HG02610 (cell line): ENCODE measurements around the gene HIBCH.
"Not testable (repeated sequence)": the region's sequence is repeated elsewhere in the genome, so short reads cannot be mapped to it uniquely, and the experiment has no call there.

ENCODE experiments used
- ATAC-seq: cut with Tn5 transposase; IDR thresholded peaks from one replicate; pipeline ENCODE4 v1.9.1; 2021; ENCODE audit warnings: mild to moderate bottlenecking, moderate library complexity; ENCODE audit not compliant: unreplicated experiment

Gene HIBCH, protein sequence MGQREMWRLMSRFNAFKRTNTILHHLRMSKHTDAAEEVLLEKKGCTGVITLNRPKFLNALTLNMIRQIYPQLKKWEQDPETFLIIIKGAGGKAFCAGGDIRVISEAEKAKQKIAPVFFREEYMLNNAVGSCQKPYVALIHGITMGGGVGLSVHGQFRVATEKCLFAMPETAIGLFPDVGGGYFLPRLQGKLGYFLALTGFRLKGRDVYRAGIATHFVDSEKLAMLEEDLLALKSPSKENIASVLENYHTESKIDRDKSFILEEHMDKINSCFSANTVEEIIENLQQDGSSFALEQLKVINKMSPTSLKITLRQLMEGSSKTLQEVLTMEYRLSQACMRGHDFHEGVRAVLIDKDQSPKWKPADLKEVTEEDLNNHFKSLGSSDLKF

DNA sequence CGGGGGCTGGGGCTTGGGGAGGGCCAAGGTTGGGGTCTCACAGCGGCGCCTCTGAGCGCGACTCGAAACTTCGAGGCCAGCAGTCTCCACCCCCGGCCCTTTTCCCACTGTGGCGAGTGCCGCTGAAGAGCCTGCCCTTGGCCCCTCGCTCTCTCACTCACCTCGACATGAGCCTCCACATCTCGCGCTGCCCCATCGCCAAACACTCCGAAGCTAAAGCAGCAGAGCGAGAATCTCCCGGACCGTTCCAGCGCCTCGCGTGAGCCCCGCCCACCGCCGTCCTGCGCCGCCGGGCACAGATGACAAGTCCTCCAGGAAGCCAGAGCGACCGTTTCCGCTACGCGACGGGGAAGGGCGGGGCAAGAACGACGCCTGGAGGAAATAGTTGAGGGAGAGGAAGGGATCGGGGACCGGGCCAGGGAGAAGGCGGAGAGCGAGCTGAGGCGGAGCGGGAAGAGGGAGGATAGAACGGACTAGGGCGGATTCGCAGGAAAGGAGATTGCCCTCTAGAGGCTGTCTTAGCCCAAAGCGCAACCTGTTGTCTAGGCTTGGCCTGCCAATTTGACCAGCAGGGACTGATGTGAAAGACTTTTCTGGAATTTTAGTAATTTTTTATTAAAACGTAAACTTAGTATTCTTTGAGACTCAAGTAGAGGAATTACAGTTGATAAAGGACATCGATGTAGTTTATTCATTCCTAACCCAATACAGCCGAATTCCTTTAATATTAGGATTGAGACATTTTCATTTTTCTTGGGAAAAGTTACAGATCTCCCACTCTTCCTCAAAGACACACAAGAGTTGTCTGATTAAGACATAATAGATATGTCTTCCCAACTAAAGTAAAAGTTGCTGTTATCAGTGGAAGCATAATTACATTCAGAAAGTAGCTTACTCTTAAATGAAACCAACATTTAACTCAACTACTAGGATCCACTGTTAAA is at the start of gene HIBCH:
HIBCH (minus strand) TSS at position 272 of the 944 bp plus-strand sequence; CDS start at position 196, 76 bp downstream.
- ATAC-seq: peak; percentile 96

DNA sequence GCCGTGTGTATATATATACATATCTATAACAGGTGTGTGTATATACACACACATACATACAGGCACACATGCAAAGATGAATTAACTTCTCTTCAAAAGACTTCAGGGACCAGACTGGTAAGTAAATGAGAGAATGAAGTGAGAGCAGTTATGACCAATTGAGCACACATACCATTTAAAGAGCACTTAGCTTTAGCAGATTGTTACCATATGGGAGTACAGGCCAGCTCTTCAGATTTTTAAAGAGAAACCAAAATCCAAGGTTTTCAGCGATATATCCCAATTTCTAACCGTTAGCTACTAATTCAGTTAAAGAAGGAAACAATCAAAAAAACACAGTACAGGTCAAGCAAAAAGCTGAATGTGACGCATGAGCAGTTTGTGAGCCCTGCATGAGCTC is 47.5 kb upstream of the HIBCH start:
- ATAC-seq: no peak

DNA sequence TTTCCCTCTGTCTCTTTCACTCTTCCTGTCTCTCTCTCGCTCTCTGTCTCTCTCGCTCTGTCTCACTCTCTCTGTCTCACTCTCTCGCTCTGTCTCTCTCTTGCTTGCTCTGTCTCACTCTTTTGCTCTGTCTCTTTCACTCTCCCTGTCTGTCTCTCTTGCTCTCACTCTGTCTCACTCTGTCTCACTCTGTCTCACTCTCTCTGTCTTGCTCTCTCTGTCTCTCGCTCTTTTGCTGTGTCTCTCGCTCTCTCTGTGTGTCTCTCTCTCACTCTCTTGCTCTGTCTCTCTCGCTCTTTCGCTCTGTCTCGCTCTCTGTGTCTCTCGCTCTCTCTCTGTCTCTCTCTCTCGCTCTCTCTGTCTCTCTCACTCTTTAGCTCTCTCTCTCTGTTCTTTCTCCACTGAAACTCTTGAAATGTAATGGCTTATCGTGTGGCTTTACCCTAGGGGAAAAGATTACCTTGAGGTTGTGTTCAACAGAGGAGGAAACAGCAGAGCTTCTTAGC is 46.7 kb upstream of the HIBCH start:
- ATAC-seq: no peak

DNA sequence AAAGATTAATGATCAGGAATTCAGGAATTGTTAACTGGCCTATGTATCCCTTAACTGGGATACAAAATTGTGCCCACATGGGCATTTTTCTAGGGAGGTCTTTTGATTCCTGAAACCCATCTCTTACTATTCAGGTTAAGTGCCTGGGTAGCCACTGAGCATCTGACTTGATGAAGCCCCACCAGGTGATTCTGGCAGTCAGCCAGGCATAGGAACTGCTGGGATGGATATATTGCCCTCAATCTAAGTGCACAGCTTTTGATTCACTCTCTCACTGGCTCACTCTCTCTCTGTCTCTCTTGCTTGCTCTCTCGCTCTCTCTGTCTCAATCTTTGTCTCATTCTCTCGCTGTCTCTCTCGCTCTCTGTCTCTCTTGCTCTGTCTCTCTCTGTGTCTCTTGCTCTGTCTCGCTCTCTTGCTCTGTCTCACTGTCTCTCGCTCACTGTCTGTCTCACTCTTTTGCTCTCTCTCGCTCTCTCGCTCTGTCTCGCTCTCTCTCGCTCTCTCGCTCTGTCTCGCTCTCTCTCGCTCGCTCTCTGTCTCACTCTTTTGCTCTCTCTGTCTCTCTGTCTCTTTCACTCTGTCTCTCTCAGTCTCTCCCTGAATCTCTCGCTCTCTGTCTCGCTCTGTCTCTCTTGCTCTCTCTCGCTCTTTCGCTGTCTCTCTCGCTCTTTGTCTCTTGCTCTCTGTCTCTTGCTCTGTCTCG is 46.0 kb upstream of the HIBCH start:
- ATAC-seq: no peak

DNA sequence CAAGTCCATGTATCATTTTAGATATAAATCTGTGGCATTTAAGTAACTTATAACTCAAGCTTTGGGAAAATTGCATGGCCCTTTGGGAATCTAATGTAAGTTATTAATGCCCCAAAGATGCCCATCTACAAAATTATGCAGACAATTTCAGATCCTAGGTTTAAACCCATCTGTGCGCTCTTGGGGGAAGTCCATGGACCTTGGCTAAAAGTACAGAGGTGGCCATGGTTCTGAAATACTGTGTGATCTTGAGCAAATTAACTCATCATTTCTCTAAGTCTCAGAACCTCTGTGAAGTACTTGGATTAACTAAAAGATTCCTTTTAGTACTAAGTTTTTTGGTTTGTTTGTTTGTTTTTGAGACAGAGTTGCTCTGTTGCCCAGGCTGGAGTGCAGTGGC is 43.3 kb upstream of the HIBCH start:
- ATAC-seq: no peak

DNA sequence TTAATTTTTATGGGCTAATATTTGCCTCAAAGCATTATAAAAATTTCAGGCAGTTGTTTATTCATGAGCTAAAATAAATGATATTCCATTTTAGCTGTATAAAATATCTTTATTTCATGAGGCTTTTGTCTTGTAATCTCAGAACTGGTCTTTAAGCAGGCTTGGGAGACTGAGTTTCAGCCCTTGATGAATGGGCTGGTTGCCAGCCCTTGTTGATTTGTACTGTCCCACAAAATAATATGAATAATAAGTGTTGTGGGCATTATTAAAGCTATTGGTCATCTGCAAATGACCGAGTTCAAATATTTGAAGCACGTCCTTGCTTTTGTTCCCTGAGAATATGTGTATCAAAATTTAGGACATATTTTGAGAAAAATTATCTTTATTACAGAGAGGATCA is 41.9 kb upstream of the HIBCH start:
- no peak for ATAC-seq

DNA sequence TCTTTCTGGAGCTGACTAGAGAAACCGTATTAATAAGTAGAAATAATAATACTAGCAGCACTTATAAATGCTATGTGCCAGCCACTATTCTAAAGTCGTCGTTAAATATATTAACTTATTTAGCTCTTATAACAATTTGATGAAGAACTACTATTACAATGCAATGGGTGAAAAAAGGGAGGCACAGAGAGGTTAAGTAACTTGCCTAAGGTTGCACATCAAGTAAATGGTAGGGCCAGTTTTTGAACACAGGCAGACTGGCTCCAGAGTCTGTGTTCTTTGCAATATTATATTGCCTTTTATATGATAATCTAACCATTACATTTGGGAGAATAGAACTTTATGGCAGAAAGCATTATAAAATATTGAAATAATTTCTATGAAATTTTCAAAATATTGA is 41.3 kb upstream of the HIBCH start:
- ATAC-seq: no peak

DNA sequence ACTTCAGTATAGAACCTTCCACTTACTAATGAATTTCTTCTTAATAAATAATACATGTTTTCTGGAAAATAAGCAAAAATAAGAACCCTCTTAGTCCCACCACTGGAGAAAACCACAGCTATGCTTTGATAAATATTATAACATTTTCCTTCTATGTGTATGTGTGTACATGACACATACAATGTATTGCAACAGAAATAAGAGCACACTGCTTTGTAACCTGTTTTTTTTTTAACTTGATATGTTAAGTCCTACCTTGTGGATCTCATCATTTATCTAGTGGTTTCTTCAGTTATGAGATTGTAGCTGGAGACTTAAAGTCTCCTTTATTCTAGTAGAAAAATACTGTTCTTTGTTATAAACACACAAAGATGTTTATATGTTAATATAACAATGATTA is 40.9 kb upstream of the HIBCH start:
- no peak for ATAC-seq

DNA sequence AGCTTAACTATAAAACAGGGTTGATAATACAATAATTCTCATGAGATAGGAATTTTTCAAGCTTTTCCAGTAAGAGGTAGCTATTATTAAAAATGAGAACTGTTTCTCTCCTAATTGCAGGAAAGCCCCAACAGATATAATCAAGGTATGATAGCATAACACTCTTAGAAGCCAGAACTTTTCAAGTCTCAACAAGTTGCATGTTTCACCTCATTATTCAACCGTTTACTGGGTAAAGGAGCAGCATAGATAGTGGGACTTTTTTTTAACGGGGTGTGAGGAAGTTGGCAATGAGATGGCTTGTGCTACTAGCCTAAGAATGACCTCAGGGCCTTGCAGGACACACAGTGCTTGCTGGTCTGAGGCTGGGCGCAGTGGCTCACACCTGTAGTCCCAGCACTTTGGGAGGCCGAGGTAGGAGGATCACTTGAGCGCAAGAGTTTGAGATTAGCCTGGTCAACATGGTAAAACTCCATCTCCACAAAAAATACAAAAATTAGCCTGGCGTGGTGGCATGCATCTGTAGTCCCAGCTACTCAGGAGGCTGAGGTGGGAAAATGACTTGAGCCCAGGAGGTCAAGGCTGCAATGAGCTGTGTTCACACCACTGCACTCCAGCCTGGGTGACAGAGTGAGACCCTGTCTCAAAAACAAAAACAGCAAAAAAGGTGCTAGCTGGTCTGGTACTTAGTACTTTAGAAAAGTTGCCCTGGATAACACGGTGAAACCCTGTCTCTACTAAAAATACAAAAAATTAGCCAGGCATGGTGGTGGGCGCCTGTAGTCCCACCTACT is 39.2 kb upstream of the HIBCH start:
- not testable (repeated sequence) for ATAC-seq

DNA sequence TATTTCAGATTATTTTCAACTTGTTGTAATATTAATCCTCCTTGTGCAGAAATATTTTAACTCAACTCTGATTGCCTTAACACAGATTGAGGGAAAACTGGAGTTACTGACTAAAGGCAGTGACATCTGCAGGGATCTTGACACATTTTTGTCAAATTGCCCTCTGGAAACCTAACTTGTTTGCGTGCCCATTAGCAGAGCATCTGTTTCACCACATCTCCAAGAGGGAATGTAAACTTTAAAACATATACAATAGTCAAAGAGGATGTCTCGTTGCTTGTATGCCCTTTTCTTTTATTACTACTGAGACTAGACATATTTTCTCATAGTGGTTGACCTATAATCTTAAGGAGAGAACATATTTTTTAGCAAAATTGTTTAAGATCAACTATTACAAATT is 38.0 kb upstream of the HIBCH start:
- ATAC-seq: no peak

DNA sequence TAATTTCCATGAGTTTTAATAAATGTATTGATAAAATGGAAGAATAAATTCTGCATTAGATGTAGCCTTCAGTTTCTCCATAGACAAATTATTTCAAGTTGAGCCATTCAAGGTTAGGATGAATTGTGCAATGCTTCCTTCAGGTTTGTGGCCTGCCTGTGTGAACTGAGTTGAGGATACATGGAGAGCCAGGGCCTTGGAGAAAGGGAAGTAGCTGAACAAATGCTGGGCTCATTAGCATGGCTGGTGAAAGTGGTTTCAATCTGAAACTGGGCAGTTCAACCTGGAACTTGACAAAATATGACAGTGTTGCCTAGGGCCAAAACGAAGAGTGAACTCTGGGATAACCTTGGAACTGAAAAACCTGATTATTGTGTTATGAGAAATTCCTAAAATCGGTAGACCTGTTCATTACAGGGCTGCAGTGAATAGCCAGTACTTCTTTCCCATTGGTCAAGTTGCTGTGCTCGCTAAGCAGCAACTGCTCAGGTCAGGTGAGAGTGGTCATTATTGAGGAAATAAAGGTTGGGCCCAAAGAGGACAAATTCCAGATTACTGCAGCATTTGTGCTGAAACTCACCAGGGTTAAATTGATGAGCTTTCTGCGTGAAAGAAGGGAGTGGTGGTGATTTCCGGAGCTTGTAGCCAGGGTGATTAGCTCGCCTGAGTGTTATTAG is 36.5 kb upstream of the HIBCH start:
- ATAC-seq: no peak

DNA sequence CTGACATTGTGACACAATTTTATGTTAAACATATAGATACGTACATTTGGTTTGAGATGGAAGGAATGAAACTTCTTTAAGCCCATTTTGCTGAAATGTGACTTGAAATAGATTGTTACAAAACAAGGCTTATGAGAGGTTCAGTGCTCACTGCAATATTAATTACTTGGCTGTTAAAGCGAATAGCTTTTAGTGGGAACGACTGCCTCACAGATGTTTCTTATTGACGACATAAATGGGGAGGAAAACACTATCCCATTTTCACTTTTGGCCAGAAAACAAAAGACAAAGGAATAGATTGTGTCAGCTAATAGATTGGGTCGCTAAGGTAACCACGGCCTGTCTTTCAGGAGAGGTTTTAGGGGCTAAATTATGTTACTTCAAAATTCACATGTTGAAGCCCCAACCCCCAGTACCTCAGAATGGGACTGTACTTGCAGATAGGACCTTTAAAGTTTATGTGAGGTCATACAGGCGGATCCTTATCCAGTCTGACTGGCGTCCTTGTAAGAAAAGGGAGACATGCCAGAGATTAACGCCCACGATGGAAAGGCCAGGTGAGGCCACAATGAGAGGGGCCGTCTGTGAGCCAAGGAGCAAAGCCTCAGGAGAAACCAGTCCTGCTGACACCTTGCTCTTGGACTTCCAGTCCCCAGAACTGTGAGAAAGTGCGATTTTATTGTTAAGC is 34.5 kb upstream of the HIBCH start:
- ATAC-seq: no peak

DNA sequence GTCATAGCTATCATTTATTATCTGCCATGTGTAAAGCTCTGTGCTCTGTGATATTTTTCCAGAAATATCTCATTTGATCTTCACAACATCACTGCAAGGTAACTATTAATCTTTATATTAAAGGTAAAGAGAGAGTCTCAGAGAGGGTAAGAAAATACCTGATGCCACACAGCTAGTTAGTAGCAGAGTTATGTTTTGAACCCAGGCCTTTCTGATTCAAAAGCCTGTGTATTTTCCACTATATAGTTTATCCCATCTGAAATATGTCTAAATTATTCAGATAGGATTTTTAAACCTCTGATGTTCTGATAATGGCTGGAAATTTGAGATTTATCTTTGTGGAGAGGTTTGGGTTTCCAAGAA is 33.9 kb upstream of the HIBCH start:
- ATAC-seq: no peak

DNA sequence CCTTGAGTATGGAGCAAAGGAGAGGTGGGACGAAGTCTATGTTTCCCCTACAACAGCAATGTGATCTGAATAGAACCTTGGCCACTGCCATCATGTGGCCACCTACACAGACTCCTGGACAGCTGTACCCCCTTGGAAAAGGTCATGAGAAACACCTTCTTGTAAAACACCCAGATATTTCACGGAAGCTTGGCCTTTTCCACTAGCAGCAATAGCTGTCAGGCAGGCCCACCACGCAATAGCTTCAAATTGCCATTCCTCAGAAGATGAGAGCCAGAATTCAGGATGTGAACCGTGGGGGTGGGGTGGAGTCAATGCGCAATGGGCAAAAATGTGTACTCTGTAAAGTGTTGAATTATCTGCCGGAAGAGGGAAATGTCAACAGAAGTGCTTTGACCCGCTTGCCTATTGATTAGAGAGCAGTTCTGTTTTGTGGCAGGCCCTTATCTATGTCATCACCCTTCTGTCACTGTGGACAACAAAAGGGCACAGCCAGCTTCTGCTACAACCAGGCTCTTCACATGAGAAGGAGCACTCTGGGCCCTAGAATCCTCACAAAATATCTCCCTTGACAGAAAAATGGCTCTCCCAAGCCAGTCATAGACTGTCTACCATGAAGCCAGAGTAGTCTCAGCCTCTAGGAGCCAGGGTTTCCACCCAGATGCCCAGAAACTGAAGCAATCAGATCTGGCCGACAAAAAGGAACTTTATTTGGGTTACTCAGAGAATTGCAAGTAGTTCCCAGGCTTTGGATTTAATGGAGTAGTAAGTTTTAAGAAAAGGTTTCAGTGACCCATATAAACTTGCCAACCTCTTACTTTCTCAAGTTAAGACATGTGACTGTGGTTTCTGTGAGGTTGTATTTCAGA is 33.3 kb upstream of the HIBCH start:
- ATAC-seq: no peak

DNA sequence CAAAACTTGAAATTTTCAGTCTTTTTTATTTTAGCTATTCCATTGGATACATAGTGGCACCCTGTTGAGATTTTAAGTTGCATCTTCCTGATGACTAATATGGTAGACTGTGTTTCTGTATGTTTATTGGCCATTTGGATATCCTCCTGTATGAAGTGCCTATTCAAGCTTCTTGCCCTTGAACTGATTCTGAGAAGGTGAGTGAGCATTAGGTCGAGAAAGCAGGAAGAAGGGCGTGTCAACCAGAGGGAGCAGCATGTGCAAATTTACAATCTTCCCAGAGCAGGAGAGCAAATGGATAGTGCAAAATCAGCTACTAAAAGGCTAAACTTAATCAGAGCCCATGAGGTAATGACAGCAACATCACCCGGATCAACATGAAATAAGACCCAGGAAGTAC is 32.3 kb upstream of the HIBCH start:
- ATAC-seq: no peak

DNA sequence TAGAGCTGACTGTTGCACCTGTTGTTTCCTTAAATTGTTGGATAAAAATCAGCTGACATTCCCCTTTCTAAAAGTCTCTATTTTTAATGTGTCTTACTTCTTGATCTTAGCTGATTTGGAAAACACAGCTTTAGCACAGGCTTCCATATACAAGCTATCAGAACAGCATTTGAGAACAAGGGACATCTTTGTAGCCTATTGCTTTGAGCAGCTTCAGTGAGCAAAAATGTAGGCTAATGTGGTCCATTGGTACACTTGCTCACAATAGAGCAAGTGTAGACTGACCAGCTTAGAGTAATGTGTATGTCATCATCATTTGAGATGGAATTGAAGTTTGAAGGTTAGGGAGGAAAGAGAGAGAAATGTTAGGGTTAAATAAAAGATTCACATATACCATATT is 30.7 kb upstream of the HIBCH start:
- ATAC-seq: no peak

DNA sequence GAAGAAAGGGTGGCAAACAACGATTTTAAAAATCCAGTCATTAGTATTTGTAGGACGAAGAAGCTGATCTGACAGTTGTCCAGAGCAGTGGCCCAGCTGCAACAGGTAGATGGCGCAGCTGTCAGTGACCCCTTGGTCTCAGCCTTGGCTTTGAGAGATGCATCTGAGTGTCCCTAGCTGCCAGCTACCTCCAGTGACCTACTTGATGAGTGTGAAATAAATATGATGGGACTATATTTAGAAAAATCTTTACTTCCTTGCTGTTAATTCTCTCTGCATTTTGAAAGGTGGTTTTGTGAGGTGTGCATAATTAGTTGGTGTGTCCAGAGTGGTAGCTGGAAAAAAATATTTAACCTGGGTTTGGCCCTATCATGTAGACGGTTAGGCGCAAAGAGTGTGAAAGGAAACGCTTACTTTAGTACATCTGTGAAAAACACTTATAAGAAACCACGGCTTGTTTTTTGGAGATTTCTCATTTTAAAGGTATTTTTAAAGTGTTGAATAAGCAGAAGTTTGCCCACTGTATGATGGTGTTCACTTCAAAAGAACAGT is 24.7 kb upstream of the HIBCH start:
- ATAC-seq: peak; percentile 59
